ENCODE data around the gene DUSP1. TPM values are rescaled to one million over a fixed set of nuclear protein-coding genes. Genes with fewer than 3 reads are reported as not detected.

The DUSP1 gene
- total and polyA plus RNA-seq, 2 of the 13 experiments (the other 11 are each of a cell fraction or from before 2014, with no cell fraction given) = 27.1 to 55.5 TPM

GRCh38 chr5:172768573-172769341 is 2.2 kb downstream of the DUSP1 start (continued):
- no peak for TF ChIP-seq TBX3 (IDR thresholded peaks at IDR 0.05; ENCODE audit: borderline replicate concordance)
- TF ChIP-seq AHDC1 (CRISPR knock-in tag; IDR thresholded peaks at IDR 0.05; ENCODE audit: borderline replicate concordance) = no peak
- no peak for TF ChIP-seq POGZ (CRISPR knock-in tag; IDR thresholded peaks at IDR 0.05)
- TF ChIP-seq ZMAT3 (CRISPR knock-in tag; conservative IDR thresholded peaks at IDR 0.05) = no peak

DNA sequence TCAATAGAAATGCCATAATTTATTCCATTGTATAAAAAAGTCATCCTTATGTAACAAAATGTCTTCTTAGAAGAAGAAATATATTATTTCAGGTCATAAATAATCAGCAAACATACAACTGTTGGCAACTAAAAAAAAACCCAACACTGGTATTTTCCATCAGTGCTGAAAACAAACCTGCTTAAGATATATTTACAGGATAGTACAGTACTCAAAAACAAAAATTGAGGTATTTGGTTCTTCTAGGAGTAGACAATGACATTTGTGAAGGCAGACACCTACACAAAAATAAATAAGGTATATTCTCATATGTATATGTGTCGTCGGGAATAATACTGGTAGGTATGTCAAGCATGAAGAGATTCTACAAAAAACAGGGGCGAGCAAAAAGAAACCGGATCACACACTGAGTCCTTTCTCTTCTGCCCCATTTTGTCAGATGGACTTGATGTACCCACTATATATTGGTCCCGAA is 2.9 kb downstream of the DUSP1 start:
- Histone ChIP-seq H3K9me3 (ENCODE audit: low read length) (no peaks in the 10 kb centered on the region), H3K4me3 (replicated peaks in 1 of 3; ENCODE audit: insufficient read depth in 1 of 3, low read depth in 2 of 3, low read length in 3 of 3) (peak overlapping the region; percentile 90 to 94 (median 92); a peak in 5 of 6 replicates), H4K20me1 (ENCODE audit: insufficient read depth, low read length) (peaks cover 44% of the 10 kb centered on the region), H3K4me1 (ENCODE audit: insufficient read depth, low read length) (peaks cover 69% of the 10 kb centered on the region), H3K36me3 (replicated peaks in 1 of 2; ENCODE audit: control insufficient read depth in 1 of 2, insufficient read depth in 2 of 2, low read length in 2 of 2) (peaks cover 6 to 27% of the 10 kb centered on the region in 2 experiments), H3K9ac (ENCODE audit: insufficient read depth, low read depth, low read length) (peak overlapping the region; percentile 99; the same call in 1 of the 2 replicates), H3K79me2 (ENCODE audit: insufficient read depth, low read length) (peaks cover 35% of the 10 kb centered on the region), H3K27me3 (ENCODE audit: control insufficient read depth in 1 of 2, insufficient read depth in 2 of 2, low read length in 2 of 2) (no peaks in the 10 kb centered on the region; a peak in 2 of 5 replicates), H3K27ac (ENCODE audit: extremely low read length, insufficient read depth, low read length) (peak overlapping the region; percentile 25), H3K4me2 (ENCODE audit: low read depth, low read length) (peak overlapping the region; percentile 94), H2AFZ (ENCODE audit: low read length) (no peak overlapping the region)
- ATAC-seq (no peak), FAIRE-seq (no peak), DNase-seq (ENCODE audit: low spot score) (no peak)
- no TSS peak for BruUV-seq (replicated peaks)
- in situ Hi-C loops (cut with HindIII; ENCODE audit: extremely low pct_ligation_motif_present, low pct_unique_long_range_greater_than_20kb) = loop anchor here (5.0 kb wide), 1 partner anchor 36 kb away; no protein-coding TSS in a partner anchor
- 94% methylated on average over 5 of the region's 5 CpGs for WGBS (ENCODE audit: low lambda C conversion rate)
- POLR2A ChIA-PET = interaction anchor here (1.0 to 17.1 kb wide), 9 partner anchors 6 to 92 kb away, joined by 3 to 425 read pairs (median 25); no protein-coding TSS in a partner anchor
- intact Hi-C loops (cut with micrococcal nuclease; ENCODE audit: unreplicated experiment) = no loop called here
- TF ChIP-seq ASH2L (IDR thresholded peaks at IDR 0.05; ENCODE audit: insufficient read length, low read depth, low read length) = peak; percentile 12
- no peak for TF ChIP-seq RARA (CRISPR knock-in tag; IDR thresholded peaks at IDR 0.05)
- CTCF ChIA-PET (ENCODE audit: low intra/inter-chr PET ratio, low total read pairs) = no interaction called here
